Heart left ventricle (tissue), 16 donors: Measurements from ENCODE around the gene FBXL7. TPM values are rescaled to one million over a fixed set of nuclear protein-coding genes. Genes with fewer than 3 reads are reported as not detected.

ENCODE experiments used
- ATAC-seq, 4 donors: fragments of 200-7000 bp; cut with Tn5 transposase; one replicate each; pipeline ENCODE4 v1.9.1; 2020 to 2022; ENCODE audit warnings: moderate library complexity in 4 of 4, mild to moderate bottlenecking in 3 of 4, moderate number of reproducible peaks in 1 of 4
- DNase-seq, 5 donors: peaks; one replicate each; pipeline ENCODE4 v3.0.0-alpha.2; 2020
- H3K27ac ChIP-seq, 12 donors: fragments of 200-600 bp; sonication (generic) in 4 of 12; one replicate each; pipeline versions ENCODE4 v1.5.0 to v1.8.0; 2016 to 2022; ENCODE audit warnings: mild to moderate bottlenecking in 2 of 12
- H3K27me3 ChIP-seq, 9 donors: fragments of 200-600 bp; sonication (generic) in 2 of 9; one replicate each; pipeline versions ENCODE4 v1.5.1 to v1.8.0; 2016 to 2022; ENCODE audit warnings: mild to moderate bottlenecking in 3 of 9
- H3K36me3 ChIP-seq, 9 donors: fragments of 200-600 bp; sonication (generic) in 2 of 9; one replicate each; pipeline versions ENCODE4 v1.5.0 to v1.8.0; 2018 to 2022; ENCODE audit warnings: mild to moderate bottlenecking in 2 of 9
- H3K4me1 ChIP-seq, 12 donors: fragments of 200-600 bp; sonication (generic) in 4 of 12; one replicate each; pipeline versions ENCODE4 v1.5.0 to v1.8.0; 2016 to 2022; ENCODE audit warnings: mild to moderate bottlenecking in 3 of 12
- H3K4me3 ChIP-seq, 12 donors: fragments of 200-600 bp; sonication (generic) in 4 of 12; one replicate each; pipeline versions ENCODE4 v1.5.0 to v1.8.0; 2017 to 2022; ENCODE audit warnings: mild to moderate bottlenecking in 9 of 12, moderate library complexity in 4 of 12
- H3K9me3 ChIP-seq, 12 donors: fragments of 200-600 bp; sonication (generic) in 4 of 12; one replicate each; pipeline versions ENCODE4 v1.5.0 to v1.8.0; 2016 to 2022; ENCODE audit warnings: mild to moderate bottlenecking in 1 of 12
- CTCF ChIP-seq, 12 donors: fragments of 200-600 bp; sonication (generic) in 4 of 12; IDR thresholded peaks; one replicate each; pipeline versions ENCODE4 v1.5.0 to v1.8.0; 2018 to 2022; ENCODE audit warnings: antibody characterized with exemption in 12 of 12, mild to moderate bottlenecking in 5 of 12
- POLR2A ChIP-seq, 2 donors: fragments of 450-650 bp; IDR thresholded peaks; one replicate each; pipeline ENCODE4 v1.6.1; 2017; ENCODE audit warnings: antibody characterized with exemption in 2 of 2, mild to moderate bottlenecking in 2 of 2, moderate library complexity in 2 of 2
- WGBS, 4 donors: extraction: QIAGEN DNeasy Blood & Tissue Kit in 2 of 4; methylation state at CpG; one replicate each; pipeline versions ENCODE4 v1.1.5 to v1.1.7; 2013 to 2018; 5-methylcytosine and 5-hydroxymethylcytosine counted together
- intact Hi-C, 10 donors: fragments of 100-400 bp; cut with DNase I; formaldehyde crosslinking; loops; one replicate each; pipeline versions ENCODE4 v1.11.1 to v1.14.2; 2022
- polyA plus RNA-seq, 2 donors: library from polyadenylated mRNA; stranded (reverse); fragments of 200-250 nt; gene quantifications; one replicate each; pipeline ENCODE4 v1.2.3, GENCODE V29; 2013
- total RNA-seq, 9 donors: library from RNA; depleted of rRNA in 2 of 9; stranded (reverse); fragments of >200 nt in 2 of 9; fragmentation: NEBNext Ultra II Directional in 3 of 9; extraction: Animal tissue kit (Norgen Biotek cat#: 25700) in 3 of 9; gene quantifications; one replicate each; pipeline versions ENCODE4 v1.1.0 to v1.2.4, GENCODE V29; 2016 to 2023
- donor health status: ischemic (EF 13 %, LVEDD 7.1; RV severe dilation, severe dysfunction).
- donor health status: healthy with polysubstance abuse.
- donor health status: DM: no; HTN: yes; CAD: no.
- donor health status: DM: no; HTN: no; CAD: no.
- donor health status: ischemic (EF 25% LVEDD 6.9; RV normal size, moderate dysfunction).
- donor health status: ischemic (EF 25% LVEDD 5.7; RV mildly dilated, moderate dysfunction).
- donor health status: healthy.
- donor health status: DM: yes; HTN: yes; CAD: no.
- donor health status: ischemic (EF 35%, LVEDD 5.7; RV mildly dilated, moderate dysfunction).
- donor health status: nonischemic (EF 11% LVEDD 7.7; RV severe dilation, severe dysfunction).
- donor health status: DM: yes; HTN: yes; CAD: no.
- donor health status: PGD.
- donor health status: ischemic (EF 29% LVEDD 5.4; RV normal size, mild dysfunction).
- donor health status: nonischemic (EF 23%, LVEDD 6.1; RV moderate dilation, normal function).

Gene FBXL7
- total and polyA plus RNA-seq, 11 donors = 8.7 to 27.6 (median 24.3) TPM

- Histone ChIP-seq H3K9me3 (no peaks in the 10 kb centered on the region), H3K27ac (no peak overlapping the region), H3K4me1 (peaks cover 0 to 24% (median 3%) of the 10 kb centered on the region in 12 donors), H3K36me3 (peaks cover 0 to 6% (median 0%) of the 10 kb centered on the region in 9 donors), H3K4me3 (no peak overlapping the region), H3K27me3 (no peaks in the 10 kb centered on the region)
- 93 to 100% (median 99%) methylated on average over 1 of the region's 1 CpG for WGBS, 4 donors
- DNase-seq = no peak
- no peak for TF ChIP-seq POLR2A (IDR thresholded peaks at IDR 0.05)
- ATAC-seq = no peak
- intact Hi-C loops = no loop called here
These were observed 97.0 kb downstream of the FBXL7 start for GRCh38 chr5:15596936-15597335.

DNA sequence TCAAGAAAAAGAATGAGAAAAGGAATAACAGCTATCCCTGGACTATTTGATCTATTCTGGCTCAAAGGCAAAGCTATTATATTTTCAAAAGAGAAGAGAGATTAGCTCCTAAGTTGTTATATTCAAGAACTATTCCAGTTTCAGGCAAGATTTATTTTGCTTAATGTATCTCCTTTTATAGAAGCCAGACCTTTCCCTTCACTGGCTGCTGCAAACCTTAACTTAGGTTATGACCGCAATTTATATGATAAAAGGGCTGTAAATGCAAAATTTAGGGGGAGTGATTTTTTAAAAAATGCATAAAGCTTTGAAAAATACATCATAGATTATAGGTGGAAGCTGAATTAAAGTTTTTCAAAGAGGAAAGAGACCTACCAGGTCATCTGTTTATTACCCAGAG is 97.8 kb downstream of the FBXL7 start:
- DNase-seq (no peak), ATAC-seq (no peak)
- intact Hi-C loops = no loop called here
- Histone ChIP-seq H3K9me3 (no peaks in the 10 kb centered on the region), H3K27me3 (no peaks in the 10 kb centered on the region), H3K4me3 (no peak overlapping the region), H3K36me3 (peaks cover 0 to 4% (median 0%) of the 10 kb centered on the region in 9 donors), H3K27ac (no peak overlapping the region), H3K4me1 (peaks cover 0 to 24% (median 3%) of the 10 kb centered on the region in 12 donors)
- TF ChIP-seq CTCF (IDR thresholded peaks at IDR 0.05) (no peak), POLR2A (IDR thresholded peaks at IDR 0.05) (no peak)
- WGBS, 4 donors = 93 to 100% (median 97%) methylated on average over 1 of the region's 1 CpG

DNA sequence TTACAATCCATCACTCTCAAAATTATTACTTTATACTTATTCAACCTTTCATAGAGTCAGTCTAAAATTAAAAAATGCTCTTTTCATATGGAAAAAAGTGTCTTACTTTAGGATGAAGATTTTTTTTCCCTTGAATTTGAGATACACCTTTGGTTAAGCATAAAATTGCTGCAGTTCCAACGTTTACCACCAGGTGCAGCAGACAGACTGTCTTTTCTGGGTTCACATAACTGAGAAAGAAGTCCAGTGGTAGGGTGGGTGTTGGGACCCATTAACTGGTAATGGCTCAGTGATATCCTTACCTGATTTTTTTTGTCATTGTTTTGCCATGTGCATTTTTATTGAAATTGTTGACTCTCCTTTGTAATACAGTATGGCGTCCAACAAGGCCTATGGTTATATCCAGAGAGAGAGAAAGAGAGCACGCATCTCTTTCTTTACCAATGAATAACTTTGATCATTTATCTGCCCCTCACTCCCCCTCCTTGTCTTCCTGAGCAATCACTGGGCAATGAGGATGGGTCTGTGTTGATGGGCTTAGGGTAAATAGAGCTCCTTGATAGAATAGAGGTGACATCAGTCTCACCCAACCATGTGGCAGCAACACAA is 98.4 kb downstream of the FBXL7 start:
- ATAC-seq (no peak), DNase-seq (no peak)
- 66 to 69% (median 68%) methylated on average over 3 of the region's 3 CpGs for WGBS, 4 donors
- TF ChIP-seq POLR2A (IDR thresholded peaks at IDR 0.05) (no peak), CTCF (IDR thresholded peaks at IDR 0.05) (peak; percentile 25 to 72 (median 49))
- intact Hi-C loops = no loop called here
- Histone ChIP-seq H3K36me3 (peaks cover 0 to 4% (median 0%) of the 10 kb centered on the region in 9 donors), H3K27ac (no peak overlapping the region), H3K4me1 (peaks cover 0 to 24% (median 3%) of the 10 kb centered on the region in 12 donors), H3K4me3 (no peak overlapping the region), H3K27me3 (no peaks in the 10 kb centered on the region), H3K9me3 (no peaks in the 10 kb centered on the region)

GRCh38 chr5:15600035-15600434 is 100.1 kb downstream of the FBXL7 start:
- no peak overlapping the region for H3K27ac ChIP-seq
- ATAC-seq = peak in 1 of 4 donors; percentile 27
- H3K36me3 ChIP-seq = peaks cover 0 to 3% (median 0%) of the 10 kb centered on the region in 9 donors
- peaks cover 0 to 24% (median 2%) of the 10 kb centered on the region in 12 donors for H3K4me1 ChIP-seq
- intact Hi-C loops = no loop called here
- DNase-seq = no peak
- WGBS, 4 donors = 68 to 87% (median 72%) methylated on average over 4 of the region's 4 CpGs
- no peaks in the 10 kb centered on the region for H3K27me3 ChIP-seq
- no peak for TF ChIP-seq POLR2A (IDR thresholded peaks at IDR 0.05)
- TF ChIP-seq CTCF (IDR thresholded peaks at IDR 0.05) = no peak
- H3K9me3 ChIP-seq = no peaks in the 10 kb centered on the region
- H3K4me3 ChIP-seq = no peak overlapping the region

GRCh38 chr5:15601274-15601673 is 101.3 kb downstream of the FBXL7 start:
- ATAC-seq = peak in 2 of 4 donors; percentile 41 to 66
- Histone ChIP-seq H3K4me3 (no peak overlapping the region), H3K27ac (no peak overlapping the region), H3K4me1 (peaks cover 0 to 27% (median 4%) of the 10 kb centered on the region in 12 donors), H3K27me3 (no peaks in the 10 kb centered on the region), H3K9me3 (no peaks in the 10 kb centered on the region), H3K36me3 (peaks cover 0 to 3% (median 0%) of the 10 kb centered on the region in 9 donors)
- TF ChIP-seq CTCF (IDR thresholded peaks at IDR 0.05) = no peak
- no peak for TF ChIP-seq POLR2A (IDR thresholded peaks at IDR 0.05)
- 72 to 87% (median 78%) methylated on average over 4 of the region's 4 CpGs for WGBS, 4 donors
- no peak for DNase-seq
- intact Hi-C loops = no loop called here
